Neural cell (in vitro differentiated cells): ENCODE data around the gene ECM2.

Experiments used
- CTCF ChIP-seq: fragments of 450-650 bp; IDR thresholded peaks from 2 replicates; pipeline ENCODE4 v1.5.1; 2014; ENCODE audit warnings: antibody characterized with exemption, mild to moderate bottlenecking, moderate library complexity; ENCODE audit not compliant: poor library complexity, severe bottlenecking
- EZH2 ChIP-seq: fragments of 200-600, 300-800 bp; shearing (Covaris generic), sonication (generic); IDR thresholded peaks from 2 replicates; pipeline ENCODE4 v1.6.1; 2014; ENCODE audit warnings: antibody characterized with exemption, low read length, borderline replicate concordance, mild to moderate bottlenecking; ENCODE audit not compliant: insufficient read depth, poor library complexity, severe bottlenecking
- POLR2AphosphoS5 ChIP-seq: IDR thresholded peaks from 2 replicates; pipeline ENCODE4 v1.6.1; 2012
- RAD21 ChIP-seq: fragments of 450-650 bp; conservative IDR thresholded peaks from 2 replicates; pipeline ENCODE4 v1.6.1; 2014; ENCODE audit warnings: antibody characterized with exemption, mild to moderate bottlenecking, moderate library complexity
- TAF1 ChIP-seq: IDR thresholded peaks from 2 replicates; pipeline ENCODE4 v1.6.1; 2012; ENCODE audit warnings: low read depth

DNA sequence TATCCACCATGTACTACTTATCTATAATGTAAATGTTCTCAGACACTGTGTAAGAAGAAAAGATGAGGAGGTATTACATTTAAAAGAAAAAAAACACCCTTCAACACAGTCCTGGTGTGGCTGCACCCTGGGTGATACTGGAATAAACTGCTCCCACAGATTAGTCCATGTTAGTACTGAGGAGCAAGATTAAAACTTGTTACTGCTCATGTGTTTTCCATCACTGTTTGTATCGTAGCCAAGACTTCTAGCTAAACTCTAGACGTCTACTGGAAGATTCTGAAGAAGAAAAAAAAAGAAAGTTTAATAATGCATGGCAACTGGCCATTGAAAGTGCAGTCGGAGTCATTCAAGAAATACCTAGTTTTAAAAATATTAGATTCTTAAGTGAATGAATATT, 53.5 kb downstream of the ECM2 start, which contains the start of gene ASPN:
- TF ChIP-seq CTCF (no peak), RAD21 (no peak), TAF1 (no peak), EZH2 (no peak), POLR2AphosphoS5 (no peak)
